NCI-H2107 treated with DMSO at 0.1 percent for 48 hours (cell line): Measurements from ENCODE around the gene ADAMTS17.

Experiments used
- DNase-seq: peaks from one replicate; lab custom pipeline; 2025; ENCODE audit not compliant: unreplicated experiment; lab: John Stamatoyannopoulos, UW

ADAMTS17 gene

GRCh38 chr15:100278596-100279380 lies 63.0 kb downstream of the ADAMTS17 start:
- no peak for DNase-seq

- no peak for DNase-seq
Observed at GRCh38 chr15:100277087-100277855, 64.5 kb downstream of the ADAMTS17 start.

DNA sequence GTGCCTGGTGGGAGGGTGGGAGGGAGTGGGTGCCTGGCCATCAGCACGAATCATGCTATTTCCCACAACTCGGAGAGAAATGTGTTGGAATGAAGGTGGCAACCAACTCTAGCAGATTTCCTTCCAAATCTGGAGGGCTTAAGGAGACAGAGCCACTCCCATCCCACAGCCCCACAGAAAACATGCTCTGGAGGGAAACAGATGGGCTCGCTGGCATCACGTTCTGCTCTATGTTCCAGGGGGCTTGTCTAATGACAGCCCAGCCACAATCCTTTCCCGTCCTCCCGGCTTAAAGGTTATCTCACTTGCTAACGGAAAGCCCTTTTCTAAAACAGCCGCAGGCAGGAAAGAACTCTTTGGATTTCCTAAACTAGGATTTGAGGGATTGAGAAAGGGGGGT lies 65.3 kb downstream of the ADAMTS17 start:
- DNase-seq = no peak

GRCh38 chr15:100275641-100276040 lies 66.1 kb downstream of the ADAMTS17 start:
- no peak for DNase-seq

DNA sequence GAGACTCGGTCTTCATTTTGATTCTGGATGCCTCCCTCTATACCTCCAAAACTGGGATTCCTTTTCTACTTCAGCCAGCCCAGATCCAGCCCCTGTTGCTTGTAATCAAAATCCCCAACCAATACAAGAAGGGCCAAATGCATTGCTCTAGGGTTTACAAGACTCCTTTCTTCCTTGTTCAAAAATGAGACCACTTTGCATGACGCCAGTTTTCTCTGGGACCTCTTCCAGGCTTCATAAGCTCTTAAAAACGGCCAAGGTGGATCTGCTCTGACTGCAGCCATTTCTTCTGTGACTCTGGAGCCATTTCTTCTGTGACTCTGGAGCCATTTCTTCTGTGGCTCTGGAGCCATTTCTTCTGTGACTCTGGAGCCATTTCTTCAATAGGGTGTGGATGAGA lies 71.9 kb downstream of the ADAMTS17 start:
- no peak for DNase-seq

DNA sequence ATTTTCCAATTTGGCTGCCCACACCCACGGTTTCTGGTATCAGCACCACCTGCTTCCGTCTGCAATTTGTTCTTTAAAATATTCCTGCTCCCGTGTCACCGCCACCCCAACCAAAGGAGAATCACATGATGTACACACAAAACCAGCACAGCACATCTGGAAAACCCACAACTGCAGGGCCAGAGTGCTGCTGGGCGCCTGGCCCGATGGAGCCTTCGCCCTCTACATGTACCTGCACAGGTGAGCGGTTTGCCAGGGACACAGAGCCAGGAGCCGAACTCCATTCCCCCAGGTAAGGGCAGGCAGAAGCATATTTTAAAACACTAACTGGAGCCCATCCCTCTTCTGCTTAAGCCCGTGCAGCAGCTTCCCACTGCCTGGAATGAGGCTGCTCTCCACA lies 75.6 kb downstream of the ADAMTS17 start:
- DNase-seq = no peak

- DNase-seq = no peak
Observed at GRCh38 chr15:100265641-100266035, 76.1 kb downstream of the ADAMTS17 start.

- no peak for DNase-seq
Observed at GRCh38 chr15:100264994-100265640, 76.7 kb downstream of the ADAMTS17 start.

DNA sequence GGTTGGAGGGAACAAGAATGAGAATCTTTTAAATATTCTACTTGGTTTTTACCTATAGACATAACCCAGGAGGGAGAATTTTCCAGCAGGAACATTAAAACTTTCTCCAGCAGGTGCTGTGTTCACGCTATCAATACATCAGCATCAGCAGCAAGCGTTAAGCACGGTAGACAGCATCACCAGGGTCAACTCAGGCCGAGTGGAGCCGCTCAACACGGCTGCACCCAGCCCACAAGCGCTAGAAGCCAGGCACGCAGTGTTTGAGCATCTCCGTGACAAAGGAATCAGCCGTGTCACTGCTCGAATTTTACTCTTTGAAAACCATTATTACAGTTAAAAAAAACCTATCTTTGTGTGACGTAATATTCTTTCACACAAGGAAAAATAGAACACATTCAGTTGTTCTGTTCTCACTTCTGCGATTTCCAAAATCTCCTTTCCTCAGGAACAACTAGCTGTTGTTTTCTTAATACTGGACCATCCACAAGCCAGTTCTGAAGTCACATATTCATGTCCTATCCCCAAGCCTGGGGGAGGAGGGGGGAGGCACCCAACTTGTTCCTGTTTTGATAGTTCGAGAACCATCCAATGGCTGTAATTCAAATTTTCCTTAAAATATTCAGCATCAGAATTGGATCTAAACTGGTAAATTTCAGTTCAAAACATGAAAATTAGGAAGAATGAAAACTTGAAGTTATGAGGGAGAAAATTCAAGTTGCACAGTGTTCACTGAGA lies 77.9 kb downstream of the ADAMTS17 start:
- no peak for DNase-seq

DNA sequence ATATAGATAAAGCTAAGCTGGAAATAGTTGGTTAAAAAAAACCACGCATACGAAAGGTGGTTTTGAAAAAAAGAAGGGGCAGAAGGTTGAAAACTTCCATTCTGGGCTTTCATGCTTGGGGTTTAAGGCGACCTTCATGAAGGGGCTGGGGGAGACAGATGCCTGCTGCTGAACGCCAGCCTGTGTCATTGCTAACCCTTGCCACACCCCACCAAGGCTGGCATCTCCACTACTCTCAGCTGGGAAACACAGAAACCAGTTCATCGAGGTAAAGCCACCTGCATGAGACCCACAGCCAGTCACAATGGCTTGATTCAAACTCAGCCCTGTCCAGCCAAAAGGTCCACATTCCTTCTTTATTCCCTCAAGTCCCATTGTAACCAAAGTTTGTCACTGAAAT lies 78.7 kb downstream of the ADAMTS17 start:
- DNase-seq = no peak

DNA sequence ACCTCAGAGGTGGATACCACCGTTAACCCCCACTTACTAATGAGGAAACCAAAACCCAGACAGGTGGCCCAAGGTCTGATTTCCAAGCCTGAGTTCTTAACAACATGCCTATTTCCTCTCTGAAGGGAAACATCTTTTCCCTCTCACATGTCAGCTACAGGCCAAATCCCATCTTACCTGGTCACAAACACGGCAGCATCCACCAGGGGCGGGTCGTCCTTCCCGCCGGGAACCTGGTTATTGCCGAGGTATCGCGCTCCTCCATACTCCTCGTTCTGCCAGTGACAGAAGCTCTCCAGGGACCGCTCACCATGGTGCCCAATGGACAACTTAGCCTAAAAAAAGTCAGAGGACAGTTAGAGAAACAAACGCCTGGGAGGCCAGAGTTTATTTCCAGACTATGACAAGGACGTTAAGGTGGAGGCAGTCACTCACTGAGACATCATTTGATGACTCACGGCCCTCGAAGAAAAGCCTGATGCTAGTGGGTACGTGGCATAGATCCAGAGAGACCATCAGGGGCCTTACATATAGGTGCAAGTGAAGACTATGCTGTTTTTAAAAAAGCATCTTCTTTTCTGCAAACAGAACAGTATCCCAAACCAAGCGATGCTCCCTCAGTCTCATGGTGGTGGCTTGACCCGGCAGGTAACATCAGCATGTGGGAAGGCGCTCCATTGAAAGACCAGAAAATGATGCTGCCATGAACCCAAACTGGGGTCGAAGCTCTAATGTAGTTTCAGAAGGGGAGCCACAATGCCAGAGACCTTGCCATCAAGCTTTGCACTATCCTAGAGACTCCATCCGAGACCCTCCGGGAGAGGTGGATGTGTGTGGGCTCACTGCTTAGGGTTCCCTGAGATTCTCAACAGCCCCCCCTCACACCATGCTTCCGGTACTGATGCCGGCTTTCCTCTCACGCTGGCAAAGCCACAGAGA lies 80.2 kb downstream of the ADAMTS17 start:
- DNase-seq = no peak

GRCh38 chr15:100259266-100259665 lies 82.5 kb downstream of the ADAMTS17 start:
- DNase-seq = no peak

- no peak for DNase-seq
Observed at GRCh38 chr15:100256970-100257650, 84.7 kb downstream of the ADAMTS17 start.

DNA sequence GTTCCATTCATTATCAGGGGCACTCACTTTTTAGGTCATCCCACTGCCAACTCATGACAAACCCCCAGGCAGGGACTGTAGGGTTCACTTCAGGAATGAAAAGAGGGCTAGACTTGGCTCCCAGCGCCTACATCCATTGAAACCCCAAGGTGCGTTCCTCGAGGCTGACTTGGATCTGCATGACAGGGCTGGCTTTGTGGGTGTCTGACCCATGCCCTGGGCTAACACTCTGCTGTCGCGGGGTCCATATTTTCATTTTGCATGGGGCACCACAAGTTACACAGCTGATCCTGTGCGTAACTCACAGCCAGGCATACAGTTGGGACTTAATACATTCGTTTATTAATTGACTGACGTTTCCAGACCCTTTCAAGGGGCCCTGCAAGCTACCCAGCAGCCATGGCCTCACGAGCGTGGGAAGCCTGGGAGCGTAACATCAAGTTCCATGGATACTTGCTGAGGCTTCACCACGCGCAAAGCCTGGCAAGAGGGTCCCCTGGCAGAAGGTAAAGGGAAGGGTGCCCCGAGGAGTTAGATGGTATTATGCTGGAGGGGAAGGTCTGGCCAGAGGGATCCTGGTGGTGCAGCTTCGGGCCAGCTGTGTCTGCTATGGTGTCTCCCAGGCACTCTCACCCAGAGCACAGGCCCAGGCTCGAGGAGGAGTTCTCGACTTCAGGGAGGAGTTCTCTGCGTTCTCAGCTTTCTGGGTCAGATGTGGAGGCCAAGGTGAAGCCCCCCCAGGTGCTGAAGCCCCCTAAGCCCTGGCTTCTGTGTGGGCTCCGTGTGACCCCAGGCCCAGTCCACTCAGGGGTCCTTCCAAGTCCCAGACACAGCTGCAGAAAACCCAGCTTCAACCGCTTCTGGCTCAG lies 85.4 kb downstream of the ADAMTS17 start:
- DNase-seq = no peak

GRCh38 chr15:100255644-100256043 lies 86.1 kb downstream of the ADAMTS17 start:
- DNase-seq = no peak

DNA sequence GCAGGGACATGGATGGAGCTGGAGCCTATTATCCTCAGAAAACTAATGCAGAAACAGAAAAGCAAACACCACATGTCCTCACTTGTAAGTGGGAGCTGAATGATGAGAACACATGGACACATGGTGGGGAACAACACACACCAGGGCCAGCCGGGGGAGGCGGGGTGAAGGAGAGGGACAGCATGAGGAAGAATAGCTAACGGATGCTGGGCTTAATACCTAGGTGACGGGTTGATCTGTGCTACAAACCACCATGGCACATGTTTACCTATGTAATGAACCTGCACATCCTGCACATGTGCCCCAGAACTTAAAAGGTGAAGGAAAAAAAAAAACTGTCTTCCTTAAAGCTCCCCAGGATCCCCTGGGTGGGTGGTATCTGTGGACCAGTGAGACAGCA lies 87.1 kb downstream of the ADAMTS17 start:
- no peak for DNase-seq

- DNase-seq = no peak
Observed at GRCh38 chr15:100254285-100254684, 87.5 kb downstream of the ADAMTS17 start.

DNA sequence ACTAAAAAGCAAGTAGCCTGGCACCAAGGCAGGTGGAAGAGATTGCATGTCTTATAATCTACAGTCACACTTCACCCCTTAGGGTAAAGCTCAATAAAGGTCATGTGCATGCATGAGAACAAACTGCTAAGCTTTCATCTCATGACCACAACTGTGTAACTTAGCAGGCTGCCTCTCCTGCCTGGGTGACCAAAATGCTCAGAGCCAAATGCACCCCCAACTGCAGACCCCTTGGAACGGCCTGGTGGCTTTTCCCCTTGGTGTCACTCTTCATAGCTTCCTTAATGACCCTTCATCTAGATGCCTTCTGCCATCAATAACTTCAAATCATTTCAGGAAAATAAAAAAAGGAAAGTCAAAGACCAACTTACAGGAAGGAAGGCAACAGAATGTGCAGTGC lies 88.1 kb downstream of the ADAMTS17 start:
- no peak for DNase-seq
